Thoracic aorta (tissue), 2 donors: ENCODE data around the gene TAX1BP1. TPM values are rescaled to one million over a fixed set of nuclear protein-coding genes. Genes with fewer than 3 reads are reported as not detected.
A peak's percentile ranks its signal among the peaks of the same experiment; 100 is the strongest.

Experiments
- ATAC-seq: fragments of 150-250 bp; one replicate; pipeline ENCODE4 v1.8.0; 2017; ENCODE audit warnings: low read depth; ENCODE audit not compliant: insufficient number of reproducible peaks, low FRiP score
- DNase-seq: peaks from one replicate; pipeline ENCODE4 v3.0.0-alpha.2; 2020; ENCODE audit warnings: low spot score
- H3K27ac ChIP-seq, 2 donors: fragments of 200-600 bp; sonication (generic); 1 replicate in 1 of 2; 2 replicates in 1 of 2; pipeline ENCODE4 v1.5.1; 2016; ENCODE audit warnings: mild to moderate bottlenecking in 2 of 2, moderate library complexity in 2 of 2
- H3K27me3 ChIP-seq: fragments of 200-600 bp; sonication (generic); replicated peaks from 2 replicates; pipeline ENCODE4 v1.6.0; 2016; ENCODE audit warnings: mild to moderate bottlenecking; ENCODE audit not compliant: insufficient read depth
- H3K36me3 ChIP-seq: fragments of 200-600 bp; sonication (generic); one replicate; pipeline ENCODE4 v1.5.1; 2016
- H3K4me1 ChIP-seq, 2 donors: fragments of 200-600 bp; sonication (generic); 1 replicate in 1 of 2; 2 replicates in 1 of 2; pipeline versions ENCODE4 v1.5.1 to v1.6.0; 2016; ENCODE audit warnings: low read depth in 2 of 2, mild to moderate bottlenecking in 1 of 2; ENCODE audit not compliant: control insufficient read depth in 1 of 2
- H3K4me3 ChIP-seq: fragments of 200-600 bp; sonication (generic); 2 replicates; pipeline ENCODE4 v1.5.1; 2016; ENCODE audit warnings: mild to moderate bottlenecking
- H3K9me3 ChIP-seq: fragments of 200-600 bp; sonication (generic); 2 replicates; pipeline ENCODE4 v1.5.1; 2016
- CTCF ChIP-seq: fragments of 200-600 bp; sonication (generic); IDR thresholded peaks from one replicate; pipeline ENCODE4 v1.5.1; 2019; ENCODE audit warnings: antibody characterized with exemption
- total RNA-seq, 2 donors: library from RNA; depleted of rRNA; stranded (reverse); fragments of >200 nt; gene quantifications; one replicate each; pipeline versions ENCODE4 v1.1.0 to v1.2.3, GENCODE V29; 2016

The TAX1BP1 gene
- total RNA-seq, result 100 to 1,000 TPM in 1 of 2 donors, 10 to 100 TPM in 1; 91.4 to 120 TPM

DNA sequence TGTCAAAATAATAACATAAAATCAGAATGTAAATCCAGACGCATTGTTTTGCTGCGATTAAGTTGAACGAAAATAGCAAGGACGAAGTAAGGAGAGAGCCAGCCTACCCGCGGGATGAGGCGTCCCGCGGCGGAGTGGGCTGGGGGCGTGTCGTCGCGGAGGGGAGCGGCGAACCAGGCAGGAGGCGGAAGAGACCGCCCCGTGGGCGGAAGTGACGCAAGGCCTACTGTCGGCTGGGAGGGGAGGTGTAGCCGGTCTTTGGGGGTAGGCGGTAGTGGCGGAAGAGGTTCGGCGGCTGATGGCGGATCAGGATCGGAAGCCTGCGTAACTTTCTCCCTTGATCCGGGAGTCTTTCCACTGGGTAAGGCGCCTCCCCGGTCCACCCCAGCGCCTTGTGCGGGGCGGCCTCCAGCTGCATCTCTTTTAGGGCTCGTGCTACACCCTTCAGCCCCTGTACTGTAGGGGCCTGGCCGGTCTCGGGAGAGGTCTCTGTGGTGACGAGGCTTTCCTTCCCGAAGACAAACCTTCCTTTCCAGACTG lies at the start of gene TAX1BP1:
Gene TAX1BP1, plus strand, starts transcription at position 254 of the 540 bp plus-strand sequence. CDS start 8,363 bp downstream, outside the sequence.
- peak; percentile 76 for DNase-seq
- peaks cover 9 to 34% of the 10 kb centered on the region in 2 donors for H3K4me1 ChIP-seq
- H3K4me3 ChIP-seq, result peak within 1 kb of the TSS; percentile 98
- H3K27me3 ChIP-seq, result no peaks in the 10 kb centered on the region
- H3K27ac ChIP-seq, result peak within 1 kb of the TSS; percentile 99 to 100
- H3K36me3 ChIP-seq, result no peaks in the 10 kb centered on the region
- no peak for TF ChIP-seq CTCF
- no peaks in the 10 kb centered on the region for H3K9me3 ChIP-seq
- ATAC-seq, result peak; percentile 92

DNA sequence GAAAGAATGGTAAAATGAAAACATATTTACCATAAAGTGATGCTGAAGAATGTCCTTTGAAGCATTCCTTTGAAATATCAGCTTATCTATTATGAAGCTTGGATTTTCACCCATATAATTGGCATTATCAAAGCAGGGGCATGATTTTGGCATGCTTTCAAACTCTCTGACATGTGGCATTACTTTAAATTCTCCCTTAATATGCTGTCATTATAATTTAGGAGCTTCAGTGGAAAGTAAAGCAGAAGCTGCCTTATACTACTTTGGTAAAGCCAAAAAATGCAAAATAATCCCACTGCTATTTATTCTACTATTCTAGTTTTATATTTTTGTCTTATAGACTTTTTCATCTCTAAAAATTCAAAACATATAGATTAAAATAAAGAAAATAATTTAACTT lies 49.3 kb upstream of the TAX1BP1 start:
- no peaks in the 10 kb centered on the region for H3K36me3 ChIP-seq
- H3K27me3 ChIP-seq, result no peaks in the 10 kb centered on the region
- no peak overlapping the region for H3K27ac ChIP-seq
- H3K9me3 ChIP-seq, result no peaks in the 10 kb centered on the region
- no peaks in the 10 kb centered on the region for H3K4me1 ChIP-seq
- DNase-seq (no peak), ATAC-seq (no peak)
- TF ChIP-seq CTCF, result no peak
- H3K4me3 ChIP-seq, result no peak overlapping the region

DNA sequence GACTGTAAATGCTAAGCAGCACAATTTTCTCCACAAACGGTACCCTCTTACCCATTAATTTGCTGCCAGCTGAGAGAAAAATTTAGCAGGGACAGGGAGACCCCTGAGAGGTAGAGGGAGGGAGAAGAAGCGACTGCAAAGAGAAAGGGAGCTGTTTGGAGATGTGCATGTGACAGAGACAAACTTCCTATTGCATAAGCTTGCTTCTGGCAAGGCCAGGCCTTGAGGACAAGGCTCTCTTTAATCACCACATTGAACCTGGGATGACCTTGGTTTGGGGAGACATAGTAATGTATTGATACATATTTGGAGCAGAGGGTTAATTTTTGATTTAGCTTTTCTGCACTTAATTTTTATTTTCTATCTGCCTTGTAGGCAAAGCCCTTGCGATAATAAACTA lies 46.2 kb upstream of the TAX1BP1 start:
- ATAC-seq, result no peak
- H3K36me3 ChIP-seq, result no peaks in the 10 kb centered on the region
- H3K27ac ChIP-seq, result no peak overlapping the region

DNA sequence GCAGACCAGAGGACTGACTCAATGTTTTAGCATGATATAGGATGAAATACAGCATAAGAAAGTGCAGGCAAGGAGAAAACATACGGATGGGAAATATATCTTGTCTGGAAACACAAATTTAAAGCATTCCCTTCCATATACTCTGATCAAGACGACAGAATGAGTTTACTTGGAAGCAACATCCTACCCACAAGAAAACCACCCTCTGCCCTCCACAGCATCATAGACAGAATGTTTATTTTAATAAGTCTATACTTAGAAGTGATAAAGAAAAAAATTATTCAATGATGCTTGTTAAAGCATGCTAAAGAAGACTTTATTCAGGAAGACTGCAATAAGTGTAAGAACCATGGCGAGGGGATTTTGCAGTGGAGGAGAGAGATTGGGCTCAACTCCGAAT lies 44.9 kb upstream of the TAX1BP1 start:
- Histone ChIP-seq H3K27ac (no peak overlapping the region), H3K27me3 (no peaks in the 10 kb centered on the region), H3K36me3 (no peaks in the 10 kb centered on the region), H3K4me1 (no peaks in the 10 kb centered on the region), H3K9me3 (no peaks in the 10 kb centered on the region), H3K4me3 (no peak overlapping the region)
- ATAC-seq (no peak), DNase-seq (no peak)
- TF ChIP-seq CTCF, result no peak

More for the DNA sequence above, 46.2 kb upstream of the TAX1BP1 start:
- H3K27me3 ChIP-seq, result no peaks in the 10 kb centered on the region
- no peak for DNase-seq
- TF ChIP-seq CTCF, result no peak
- no peaks in the 10 kb centered on the region for H3K9me3 ChIP-seq
- no peak overlapping the region for H3K4me3 ChIP-seq
- no peaks in the 10 kb centered on the region for H3K4me1 ChIP-seq

DNA sequence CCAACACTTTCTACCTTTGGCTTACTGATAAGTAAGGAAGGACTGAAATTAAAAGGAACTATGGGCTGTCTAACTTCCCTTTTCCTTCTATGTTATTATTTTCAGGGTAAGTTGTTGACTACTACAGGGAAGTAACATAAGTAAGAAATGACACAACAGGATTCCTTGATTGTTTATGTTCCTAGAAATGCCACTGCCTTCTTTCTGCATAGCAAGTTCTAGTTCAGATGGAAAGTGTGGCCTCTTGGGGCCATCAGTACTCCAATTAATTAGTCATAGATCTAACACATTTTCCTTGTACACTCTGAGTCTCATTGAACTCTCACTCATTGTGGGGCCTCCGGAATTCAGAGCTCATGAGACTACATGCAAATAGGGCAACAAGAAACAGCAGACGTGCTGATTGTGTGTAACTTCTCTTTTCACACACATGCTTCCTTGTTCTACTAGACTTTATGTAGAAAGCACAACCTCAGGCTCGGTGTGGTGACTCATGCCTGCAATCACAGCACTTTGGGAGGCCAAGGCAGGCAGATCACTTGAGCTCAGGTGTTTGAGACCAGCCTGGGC lies 42.0 kb upstream of the TAX1BP1 start:
- H3K27me3 ChIP-seq, result no peaks in the 10 kb centered on the region
- no peak overlapping the region for H3K27ac ChIP-seq
- ATAC-seq (no peak), DNase-seq (no peak)
- no peak overlapping the region for H3K4me3 ChIP-seq
- no peaks in the 10 kb centered on the region for H3K9me3 ChIP-seq
- no peak for TF ChIP-seq CTCF
- no peaks in the 10 kb centered on the region for H3K36me3 ChIP-seq
- H3K4me1 ChIP-seq, result no peaks in the 10 kb centered on the region
